GM12865 (cell line): ENCODE results near the gene FBXO7.

Experiments used
- DNase-seq: peaks from one replicate; pipeline ENCODE4 v3.0.0; 2010; ENCODE audit warnings: low read depth
- H3K4me3 ChIP-seq: 2 replicates; pipeline ENCODE4 v1.5.1; 2011; ENCODE audit warnings: mild to moderate bottlenecking, low read depth, low read length, control low read depth
- CTCF ChIP-seq: IDR thresholded peaks from 2 replicates; pipeline ENCODE4 v1.5.1; 2011; ENCODE audit warnings: low read length, control low read depth, low read depth, inconsistent platforms; ENCODE audit not compliant: insufficient read depth; ENCODE audit errors: missing control alignments

The FBXO7 gene

DNA sequence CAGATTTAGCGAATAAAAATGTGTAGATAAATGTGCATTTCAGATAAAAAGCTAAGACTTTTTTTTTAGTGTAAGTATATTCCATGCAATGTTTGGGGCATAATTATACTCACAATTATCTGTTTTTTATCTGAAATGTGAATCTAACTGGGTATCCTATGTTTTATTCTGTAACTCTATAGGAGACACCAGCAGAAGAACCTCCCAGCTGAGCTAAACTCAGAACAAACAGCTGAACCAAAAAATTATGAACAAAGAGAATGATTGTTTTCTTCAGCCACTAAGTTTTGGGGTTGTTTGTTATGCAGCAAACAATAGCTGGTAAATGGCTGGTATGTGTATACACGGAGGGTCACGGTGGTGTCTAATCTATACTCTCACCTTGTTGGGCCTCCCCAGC, 42.9 kb downstream of the FBXO7 start:
- DNase-seq: no peak
- no peak for TF ChIP-seq CTCF
- no peak overlapping the region for H3K4me3 ChIP-seq

DNA sequence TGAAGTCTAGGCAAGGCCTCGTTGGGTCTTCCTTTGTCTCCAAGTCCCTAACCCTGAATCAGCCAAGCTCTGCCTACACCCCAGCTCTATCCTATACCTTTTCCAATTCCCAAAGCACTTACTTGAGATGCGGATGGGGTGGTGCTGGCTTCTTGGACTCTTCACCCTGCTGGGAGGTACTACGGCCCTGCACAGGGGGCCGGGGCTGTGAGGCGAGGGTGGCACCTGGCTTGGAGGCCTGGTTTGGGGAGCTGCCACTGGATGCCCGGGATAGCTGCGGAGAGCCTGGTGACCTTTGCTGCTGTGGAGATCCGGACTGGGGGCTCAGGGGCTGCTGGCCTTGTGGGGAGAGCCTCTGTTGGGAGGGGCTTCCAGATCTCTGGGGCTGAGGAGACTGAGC, 43.3 kb downstream of the FBXO7 start:
- H3K4me3 ChIP-seq: no peak overlapping the region
- DNase-seq: no peak
- no peak for TF ChIP-seq CTCF

DNA sequence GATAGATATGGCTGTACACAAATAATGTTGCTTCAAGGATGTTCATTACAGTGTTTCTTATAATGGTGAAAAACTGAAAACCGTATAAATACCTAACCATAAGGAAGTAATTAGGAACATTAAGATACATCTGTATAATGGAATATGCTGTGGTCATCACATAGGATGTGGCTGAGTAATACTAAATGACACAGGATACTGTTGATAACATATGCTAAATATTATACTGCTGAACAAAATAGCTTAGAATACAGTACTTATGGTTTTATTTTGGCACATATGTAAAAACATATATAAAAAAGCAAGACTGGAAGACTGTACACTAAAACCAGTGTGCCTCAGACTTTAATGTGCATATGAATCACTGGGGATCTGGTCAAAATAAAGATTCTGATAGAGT, 43.8 kb downstream of the FBXO7 start:
- TF ChIP-seq CTCF: no peak
- no peak overlapping the region for H3K4me3 ChIP-seq
- DNase-seq: no peak

DNA sequence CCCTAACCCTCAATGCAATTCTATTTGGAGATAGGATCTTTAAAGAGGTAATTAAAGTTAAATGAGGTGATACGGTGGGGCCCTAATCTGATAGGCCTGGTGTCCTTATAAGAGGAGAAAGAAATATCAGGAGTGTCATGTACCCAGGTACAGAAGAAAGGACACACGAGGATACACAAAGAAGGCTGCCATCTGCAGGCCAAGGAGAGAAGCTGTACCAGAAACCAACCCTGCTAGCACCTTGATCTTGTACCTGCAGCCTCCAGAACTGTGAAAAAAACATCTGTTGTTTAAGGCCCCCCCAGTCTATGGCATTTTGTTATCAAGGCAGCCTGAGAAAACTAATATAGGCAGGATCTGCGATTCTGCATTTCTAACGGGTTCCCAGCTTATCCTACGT, 44.2 kb downstream of the FBXO7 start:
- no peak overlapping the region for H3K4me3 ChIP-seq
- DNase-seq: peak; percentile 32
- TF ChIP-seq CTCF: peak; percentile 43

DNA sequence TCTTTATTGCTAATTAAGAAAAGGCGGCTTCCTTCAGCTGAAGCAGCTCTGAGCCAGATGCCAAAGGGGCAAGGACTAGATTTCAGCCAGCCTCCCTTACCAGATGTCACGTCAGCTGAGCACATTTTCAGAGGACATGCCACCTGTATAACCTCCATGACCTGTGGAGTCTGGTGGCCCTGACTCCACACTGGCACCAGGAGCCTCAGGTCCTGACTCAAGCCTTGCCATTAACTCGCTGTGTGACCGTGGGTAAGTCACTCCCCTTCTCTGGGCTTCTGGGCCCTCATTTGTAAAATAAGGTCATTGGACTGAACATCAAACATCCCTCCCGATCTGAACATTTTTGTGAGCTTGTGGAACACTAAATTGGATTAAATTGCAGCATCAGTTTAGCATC, 46.0 kb downstream of the FBXO7 start:
- no peak for DNase-seq
- no peak for TF ChIP-seq CTCF
- H3K4me3 ChIP-seq: no peak overlapping the region

- no peak for TF ChIP-seq CTCF
- no peak overlapping the region for H3K4me3 ChIP-seq
- no peak for DNase-seq
These were observed 47.6 kb downstream of the FBXO7 start for GRCh38 chr22:32522237-32522636.

GRCh38 chr22:32527756-32528155, 53.1 kb downstream of the FBXO7 start:
- no peak overlapping the region for H3K4me3 ChIP-seq

More at GRCh38 chr22:32527756-32528155, 53.1 kb downstream of the FBXO7 start:
- no peak for DNase-seq
- no peak for TF ChIP-seq CTCF
